Measurements from ENCODE around the gene TSTD1.

DNA sequence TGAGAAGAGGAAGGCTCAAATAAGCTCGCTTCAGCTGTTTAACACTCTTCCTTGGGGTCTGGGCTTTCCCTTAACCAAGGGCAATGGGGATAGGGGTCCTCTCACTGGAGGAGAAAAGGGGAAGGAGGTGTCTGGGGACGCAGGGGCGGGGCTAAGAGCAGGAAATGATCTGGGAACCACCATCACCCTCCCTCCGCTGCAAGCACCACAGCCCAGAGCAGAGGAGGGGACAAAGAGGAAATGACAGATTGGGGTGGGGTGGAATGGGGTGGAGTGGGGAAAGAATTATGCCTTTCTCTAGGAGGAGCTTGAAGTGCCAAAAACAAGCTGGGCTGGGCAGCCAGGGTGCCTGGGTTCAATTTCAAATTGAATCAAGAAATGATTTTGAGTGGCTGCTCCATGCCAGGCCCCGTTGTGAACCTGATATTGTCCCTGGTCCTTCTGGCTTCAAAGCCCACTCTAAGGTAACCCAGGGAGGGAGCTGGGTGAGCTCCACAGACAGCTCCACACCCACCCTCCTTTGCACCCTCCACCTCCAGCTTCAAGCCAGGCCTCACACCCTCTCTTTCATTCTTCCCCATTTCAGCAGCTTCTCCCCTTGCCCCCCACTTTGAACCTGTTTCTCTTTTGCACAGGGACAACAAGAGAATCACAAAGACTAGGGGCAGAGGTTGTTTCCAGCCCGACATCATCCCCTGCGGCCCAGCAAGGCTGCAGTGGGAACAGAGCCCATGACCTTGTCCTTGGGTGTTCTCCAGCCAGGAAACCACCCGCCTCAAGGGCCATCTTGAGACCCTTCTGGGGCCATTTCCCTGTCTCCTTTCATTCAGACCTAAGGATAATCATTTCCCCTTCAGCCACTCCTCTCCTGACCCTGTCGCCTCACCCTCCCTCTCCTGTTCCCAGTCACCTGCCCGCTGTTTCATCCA is 29.8 kb upstream of the TSTD1 start:
- TF ChIP-seq, protein P1, sequence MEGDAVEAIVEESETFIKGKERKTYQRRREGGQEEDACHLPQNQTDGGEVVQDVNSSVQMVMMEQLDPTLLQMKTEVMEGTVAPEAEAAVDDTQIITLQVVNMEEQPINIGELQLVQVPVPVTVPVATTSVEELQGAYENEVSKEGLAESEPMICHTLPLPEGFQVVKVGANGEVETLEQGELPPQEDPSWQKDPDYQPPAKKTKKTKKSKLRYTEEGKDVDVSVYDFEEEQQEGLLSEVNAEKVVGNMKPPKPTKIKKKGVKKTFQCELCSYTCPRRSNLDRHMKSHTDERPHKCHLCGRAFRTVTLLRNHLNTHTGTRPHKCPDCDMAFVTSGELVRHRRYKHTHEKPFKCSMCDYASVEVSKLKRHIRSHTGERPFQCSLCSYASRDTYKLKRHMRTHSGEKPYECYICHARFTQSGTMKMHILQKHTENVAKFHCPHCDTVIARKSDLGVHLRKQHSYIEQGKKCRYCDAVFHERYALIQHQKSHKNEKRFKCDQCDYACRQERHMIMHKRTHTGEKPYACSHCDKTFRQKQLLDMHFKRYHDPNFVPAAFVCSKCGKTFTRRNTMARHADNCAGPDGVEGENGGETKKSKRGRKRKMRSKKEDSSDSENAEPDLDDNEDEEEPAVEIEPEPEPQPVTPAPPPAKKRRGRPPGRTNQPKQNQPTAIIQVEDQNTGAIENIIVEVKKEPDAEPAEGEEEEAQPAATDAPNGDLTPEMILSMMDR (conservative IDR thresholded peaks at IDR 0.05 in 1 of 2, IDR thresholded peaks at IDR 0.05 in 1 of 2; ENCODE audit: low read depth in 1 of 2, low read length in 2 of 2) = no peak
- TF ChIP-seq EZH2 (IDR thresholded peaks at IDR 0.05; ENCODE audit: low read length, missing control alignments) = no peak
